ENCODE data around the gene LRTM2.

GRCh38 chr12:1795785-1796514 lies 24.4 kb upstream of the LRTM2 start:
- TF ChIP-seq TAF1 (IDR thresholded peaks at IDR 0.05; ENCODE audit: borderline replicate concordance, insufficient read depth, low read length) (no peak), POLR2AphosphoS5 (IDR thresholded peaks at IDR 0.05; ENCODE audit: low read depth, low read length) (no peak)

Measured in PFSK-1 (cell line).